B cell (primary cell): ENCODE measurements around the gene DGCR2. TPM values are rescaled to one million over a fixed set of nuclear protein-coding genes. Genes with fewer than 3 reads are reported as not detected.

Experiments used
- ATAC-seq: fragments of 200-7000 bp; cut with Tn5 transposase; one replicate; pipeline ENCODE4 v1.10.0; 2021; ENCODE audit warnings: low read depth, mild to moderate bottlenecking, moderate number of reproducible peaks, moderate library complexity
- CTCF ChIA-PET: fragments of 350-600 bp; sonication (Branson Sonifier 250); formaldehyde crosslinking; loops from one replicate; lab custom pipeline; 2021; ENCODE audit warnings: antibody characterized with exemption, inconsistent platforms; lab: Charles Lee
- POLR2A ChIA-PET: fragments of 350-600 bp; sonication (Branson Sonifier 250); formaldehyde crosslinking; loops from one replicate; lab custom pipeline; 2021; ENCODE audit warnings: antibody characterized with exemption; lab: Charles Lee
- DNase-seq: peaks from one replicate; pipeline ENCODE4 v3.0.0; 2013
- H2AFZ ChIP-seq: 2 replicates; pipeline ENCODE4 v1.6.1; 2012; ENCODE audit warnings: mild to moderate bottlenecking, low read depth, low read length; ENCODE audit not compliant: insufficient read depth, poor library complexity, severe bottlenecking
- H3K27ac ChIP-seq, 2 donors: 1 replicate in 1 of 2; 2 replicates in 1 of 2; pipeline ENCODE4 v1.5.1; 2012 to 2013; ENCODE audit warnings: low read length in 2 of 2, mild to moderate bottlenecking in 2 of 2, moderate library complexity in 1 of 2
- H3K27me3 ChIP-seq, 4 experiments: fragments of 200-600 bp in 1 of 4; sonication (generic) in 1 of 4; replicated peaks in 1 of 4; 1 replicate in 2 of 4; 2 replicates in 2 of 4; pipeline versions ENCODE4 v1.6.1 to v1.7.0; 2013 to 2016; ENCODE audit warnings: low read length in 3 of 4, mild to moderate bottlenecking in 2 of 4, mixed read lengths in 1 of 4, moderate library complexity in 1 of 4; ENCODE audit not compliant: insufficient read depth in 4 of 4, control insufficient read depth in 3 of 4; ENCODE audit errors: control extremely low read depth in 1 of 4
- H3K36me3 ChIP-seq, 2 experiments: replicated peaks in 1 of 2; 1 replicate in 1 of 2; 2 replicates in 1 of 2; pipeline versions ENCODE4 v1.6.1 to v1.7.1; 2013; ENCODE audit warnings: low read length in 1 of 2; ENCODE audit not compliant: insufficient read depth in 2 of 2, control insufficient read depth in 1 of 2; ENCODE audit errors: control extremely low read depth in 1 of 2, extremely low read depth in 1 of 2
- H3K4me1 ChIP-seq, 2 donors: fragments of 200-600 bp in 1 of 2; sonication (generic) in 1 of 2; 1 replicate in 1 of 2; 2 replicates in 1 of 2; pipeline versions ENCODE4 v1.5.1 to v1.6.1; 2013 to 2017; ENCODE audit warnings: low read length in 2 of 2; ENCODE audit not compliant: control insufficient read depth in 2 of 2, insufficient read depth in 2 of 2
- H3K4me2 ChIP-seq: replicated peaks from 2 replicates; pipeline ENCODE3; 2012; ENCODE audit warnings: mild to moderate bottlenecking, low read depth, low read length; ENCODE audit not compliant: poor library complexity, severe bottlenecking
- H3K4me3 ChIP-seq, 5 experiments: fragments of 200-600 bp in 1 of 5; sonication (generic) in 1 of 5; 1 replicate in 3 of 5; 2 replicates in 2 of 5; pipeline versions ENCODE4 v1.5.1 to v1.7.0; 2011 to 2016; ENCODE audit warnings: low read length in 4 of 5, mild to moderate bottlenecking in 4 of 5, low read depth in 2 of 5, control low read depth in 1 of 5, moderate library complexity in 1 of 5; ENCODE audit not compliant: insufficient read depth in 1 of 5; ENCODE audit errors: control extremely low read depth in 1 of 5, extremely low read depth in 1 of 5
- H3K79me2 ChIP-seq: fragments of 200-600 bp; sonication (generic); one replicate; pipeline ENCODE4 v1.6.0; 2016; ENCODE audit warnings: low read length; ENCODE audit not compliant: control insufficient read depth, insufficient read depth
- H3K9ac ChIP-seq: fragments of 200-600 bp; sonication (generic); 2 replicates; pipeline ENCODE4 v1.6.1; 2017; ENCODE audit warnings: mild to moderate bottlenecking, low read length, moderate library complexity
- H3K9me3 ChIP-seq, 3 donors: one replicate each; pipeline versions ENCODE4 v1.6.1 to v1.7.1; 2013; ENCODE audit warnings: low read length in 2 of 3; ENCODE audit not compliant: control insufficient read depth in 2 of 3, insufficient read depth in 1 of 3; ENCODE audit errors: control extremely low read depth in 1 of 3
- H4K20me1 ChIP-seq: 2 replicates; pipeline ENCODE4 v1.6.0; 2012; ENCODE audit warnings: mild to moderate bottlenecking, low read length; ENCODE audit not compliant: insufficient read depth, control insufficient read depth, poor library complexity, severe bottlenecking
- H3K27ac Mint-ChIP-seq: one replicate; pipeline ENCODE4 v1.8.0; 2021; ENCODE audit warnings: mixed read lengths
- H3K27me3 Mint-ChIP-seq: one replicate; pipeline ENCODE4 v1.8.0; 2021; ENCODE audit warnings: mixed read lengths
- H3K4me1 Mint-ChIP-seq: one replicate; pipeline ENCODE4 v1.8.0; 2021; ENCODE audit warnings: mixed read lengths
- H3K4me3 Mint-ChIP-seq: one replicate; pipeline ENCODE4 v1.8.0; 2021; ENCODE audit warnings: mixed read lengths
- H3K9me3 Mint-ChIP-seq: one replicate; pipeline ENCODE4 v1.8.0; 2022; ENCODE audit warnings: mixed read lengths; ENCODE audit not compliant: insufficient read depth
- EZH2 ChIP-seq: IDR thresholded peaks from 2 replicates; pipeline ENCODE4 v1.6.1; 2012; ENCODE audit warnings: borderline replicate concordance, low read depth, mild to moderate bottlenecking, moderate library complexity, low read length; ENCODE audit not compliant: insufficient read depth, poor library complexity, severe bottlenecking
- WGBS: methylation state at CpG from one replicate; pipeline ENCODE4 v1.1.5; 2013; ENCODE audit warnings: missing lambda C conversion rate; ENCODE audit not compliant: insufficient coverage; 5-methylcytosine and 5-hydroxymethylcytosine counted together
- intact Hi-C: fragments of 100-400 bp; cut with micrococcal nuclease; formaldehyde crosslinking; loops from one replicate; pipeline ENCODE4 v1.10.0; 2022
- polyA plus RNA-seq: library from polyadenylated mRNA; depleted of rRNA; stranded (reverse); fragments of >200 nt; gene quantifications from 2 replicates; pipeline ENCODE4 v1.2.3, GENCODE V29; 2012
- total RNA-seq, 2 donors: library from RNA; stranded (reverse); fragments of 120-200 nt in 1 of 2; gene quantifications; 1 replicate in 1 of 2; 2 replicates in 1 of 2; pipeline versions ENCODE4 v1.2.3 to v1.2.4, GENCODE V29; 2013 to 2022
- TF ChIP-seq, protein P1 (sequence below): fragments of 200-600 bp; IDR thresholded peaks from one replicate; pipeline ENCODE4 v1.8.0; 2022; ENCODE audit warnings: antibody characterized with exemption, mild to moderate bottlenecking

Gene DGCR2
- total and polyA plus RNA-seq, 2 donors (not counting 1 experiment from before 2014, with no cell fraction given): 28.8 to 49.5 TPM

DNA sequence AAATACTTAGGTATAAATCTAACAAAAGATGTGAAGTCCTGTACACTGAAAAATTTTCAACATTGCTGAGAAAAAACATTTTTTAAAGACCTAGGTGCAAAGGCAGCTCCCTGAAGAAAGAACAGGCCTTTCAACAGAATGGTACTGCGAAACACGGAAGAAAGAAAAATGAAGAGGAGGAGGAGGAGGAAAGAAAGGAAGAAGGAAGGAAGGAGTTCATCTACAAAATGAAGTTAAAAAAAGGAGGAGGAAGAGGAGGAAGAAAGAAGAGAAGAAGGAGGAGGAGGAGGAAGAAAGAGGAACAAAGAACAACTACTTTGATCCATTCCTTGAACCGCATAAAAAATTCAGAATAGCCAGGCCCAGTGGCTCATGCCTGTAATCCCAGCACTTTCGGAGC lies 29.5 kb downstream of the DGCR2 start:
- no peaks in the 10 kb centered on the region for H3K9me3 Mint-ChIP-seq
- no peak for TF ChIP-seq EZH2
- TF ChIP-seq, protein P1, sequence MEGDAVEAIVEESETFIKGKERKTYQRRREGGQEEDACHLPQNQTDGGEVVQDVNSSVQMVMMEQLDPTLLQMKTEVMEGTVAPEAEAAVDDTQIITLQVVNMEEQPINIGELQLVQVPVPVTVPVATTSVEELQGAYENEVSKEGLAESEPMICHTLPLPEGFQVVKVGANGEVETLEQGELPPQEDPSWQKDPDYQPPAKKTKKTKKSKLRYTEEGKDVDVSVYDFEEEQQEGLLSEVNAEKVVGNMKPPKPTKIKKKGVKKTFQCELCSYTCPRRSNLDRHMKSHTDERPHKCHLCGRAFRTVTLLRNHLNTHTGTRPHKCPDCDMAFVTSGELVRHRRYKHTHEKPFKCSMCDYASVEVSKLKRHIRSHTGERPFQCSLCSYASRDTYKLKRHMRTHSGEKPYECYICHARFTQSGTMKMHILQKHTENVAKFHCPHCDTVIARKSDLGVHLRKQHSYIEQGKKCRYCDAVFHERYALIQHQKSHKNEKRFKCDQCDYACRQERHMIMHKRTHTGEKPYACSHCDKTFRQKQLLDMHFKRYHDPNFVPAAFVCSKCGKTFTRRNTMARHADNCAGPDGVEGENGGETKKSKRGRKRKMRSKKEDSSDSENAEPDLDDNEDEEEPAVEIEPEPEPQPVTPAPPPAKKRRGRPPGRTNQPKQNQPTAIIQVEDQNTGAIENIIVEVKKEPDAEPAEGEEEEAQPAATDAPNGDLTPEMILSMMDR: no peak
- H3K4me2 ChIP-seq: no peak overlapping the region
- no peaks in the 10 kb centered on the region for H3K27me3 Mint-ChIP-seq
- ATAC-seq (no peak), DNase-seq (no peak)
- H3K27ac ChIP-seq: no peak overlapping the region
- H3K4me1 ChIP-seq: no peaks in the 10 kb centered on the region
- no peaks in the 10 kb centered on the region for H3K27me3 ChIP-seq
- no peak overlapping the region for H3K9ac ChIP-seq
- H3K79me2 ChIP-seq: peaks cover 70% of the 10 kb centered on the region
- ChIA-PET CTCF (interaction anchor here (0.6 kb wide), 1 partner anchor 9 kb away, joined by 4 read pairs; no protein-coding TSS in a partner anchor), POLR2A (no interaction called here)
- peaks cover 33% of the 10 kb centered on the region for H4K20me1 ChIP-seq
- intact Hi-C loops: no loop called here
- H2AFZ ChIP-seq: no peak overlapping the region
- H3K9me3 ChIP-seq: no peaks in the 10 kb centered on the region
- peaks cover 3 to 16% of the 10 kb centered on the region in 2 experiments for H3K36me3 ChIP-seq
- H3K27ac Mint-ChIP-seq: no peak overlapping the region
- H3K4me3 ChIP-seq: no peak overlapping the region
- no peak overlapping the region for H3K4me3 Mint-ChIP-seq
- peaks cover 8% of the 10 kb centered on the region for H3K4me1 Mint-ChIP-seq
- 96% methylated on average over 3 of the region's 4 CpGs for WGBS

DNA sequence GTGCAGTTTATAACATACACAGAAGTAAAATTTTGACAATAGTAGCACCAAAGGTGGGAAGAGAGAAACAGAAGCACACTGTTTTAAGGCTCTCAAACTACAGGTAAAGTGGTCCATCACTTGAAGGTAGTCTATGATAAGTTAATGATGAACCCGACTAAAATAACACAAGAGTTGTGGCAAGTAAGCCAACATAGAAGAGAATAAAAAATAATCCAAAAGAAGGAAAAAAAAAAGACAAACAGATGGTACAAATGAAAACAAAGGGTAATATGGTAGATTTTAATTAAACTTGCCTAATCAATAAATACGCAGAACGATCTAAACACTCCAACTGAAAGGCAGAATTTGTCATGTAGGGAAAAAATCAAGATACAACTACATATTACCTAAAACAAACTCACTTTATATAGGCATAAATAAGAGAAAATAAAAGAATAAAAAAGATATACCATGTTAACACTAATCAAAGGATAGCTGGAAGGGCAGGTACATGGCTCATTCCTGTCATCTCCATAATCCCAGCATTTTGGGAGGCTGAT lies 31.6 kb downstream of the DGCR2 start:
- peaks cover 3 to 21% of the 10 kb centered on the region in 2 experiments for H3K36me3 ChIP-seq
- H3K9me3 ChIP-seq: no peaks in the 10 kb centered on the region
- H3K27me3 Mint-ChIP-seq: no peaks in the 10 kb centered on the region
- no peaks in the 10 kb centered on the region for H3K27me3 ChIP-seq
- H3K9ac ChIP-seq: no peak overlapping the region
- H3K27ac ChIP-seq: no peak overlapping the region
- no CpG with 5 or more reads among the region's 3 CpGs for WGBS
- H3K4me3 Mint-ChIP-seq: no peak overlapping the region
- H3K9me3 Mint-ChIP-seq: no peaks in the 10 kb centered on the region
- peaks cover 40% of the 10 kb centered on the region for H4K20me1 ChIP-seq
- H3K4me2 ChIP-seq: no peak overlapping the region
- ATAC-seq (no peak), DNase-seq (no peak)
- no peak overlapping the region for H3K27ac Mint-ChIP-seq
- peaks cover 16% of the 10 kb centered on the region for H3K4me1 Mint-ChIP-seq
- ChIA-PET CTCF (no interaction called here), POLR2A (no interaction called here)
- TF ChIP-seq, protein P1: no peak
- peaks cover 65% of the 10 kb centered on the region for H3K79me2 ChIP-seq
- no peak overlapping the region for H3K4me3 ChIP-seq
- no peak overlapping the region for H2AFZ ChIP-seq
- peaks cover 2 to 11% of the 10 kb centered on the region in 2 donors for H3K4me1 ChIP-seq
- intact Hi-C loops: no loop called here
